Fibroblast of skin of back (primary cell): ENCODE results near the gene HOTAIR.

Source experiments
- DNase-seq: peaks from one replicate; pipeline ENCODE4 v3.0.0-alpha.2; 2013

HOTAIR gene

DNA sequence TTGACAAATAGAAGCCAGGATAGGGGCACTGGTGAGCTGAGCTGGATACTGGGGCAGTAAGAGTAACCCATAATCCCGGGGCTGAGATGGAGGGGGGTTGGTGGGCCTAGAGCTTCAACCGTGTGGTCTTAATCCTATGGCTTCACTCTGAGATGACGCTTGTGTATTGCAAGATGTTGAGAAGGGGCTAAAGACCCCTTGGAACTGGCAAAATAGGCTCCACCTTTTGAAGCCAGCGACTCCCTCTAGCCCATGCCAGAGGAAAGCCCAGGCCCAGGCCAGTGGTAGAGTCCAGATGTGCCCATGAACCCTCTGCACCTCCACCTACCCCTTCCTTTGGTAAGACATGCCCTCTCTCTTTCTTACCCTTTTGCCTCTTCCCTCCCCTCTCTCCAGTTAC, 15.4 kb downstream of the HOTAIR start:
- DNase-seq: no peak

DNA sequence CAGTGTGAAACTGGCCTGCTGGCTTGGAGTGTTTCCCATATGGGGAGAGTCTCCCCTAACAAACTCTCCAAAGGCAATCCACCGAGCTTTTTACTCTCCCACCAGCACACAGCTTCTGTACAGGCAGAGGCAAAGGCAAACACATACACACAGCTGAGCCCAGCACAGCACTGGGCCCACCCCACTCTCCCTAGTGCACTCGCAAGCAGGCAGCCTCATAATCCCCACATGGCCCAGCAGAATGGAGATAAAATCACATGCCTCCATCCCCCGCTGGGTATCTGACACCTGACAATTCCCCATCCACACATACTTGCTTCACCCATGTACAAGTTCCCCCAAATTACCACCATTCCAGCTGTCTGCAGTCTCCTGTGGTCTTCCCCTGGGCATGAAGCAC, 16.6 kb downstream of the HOTAIR start:
- DNase-seq: no peak

DNA sequence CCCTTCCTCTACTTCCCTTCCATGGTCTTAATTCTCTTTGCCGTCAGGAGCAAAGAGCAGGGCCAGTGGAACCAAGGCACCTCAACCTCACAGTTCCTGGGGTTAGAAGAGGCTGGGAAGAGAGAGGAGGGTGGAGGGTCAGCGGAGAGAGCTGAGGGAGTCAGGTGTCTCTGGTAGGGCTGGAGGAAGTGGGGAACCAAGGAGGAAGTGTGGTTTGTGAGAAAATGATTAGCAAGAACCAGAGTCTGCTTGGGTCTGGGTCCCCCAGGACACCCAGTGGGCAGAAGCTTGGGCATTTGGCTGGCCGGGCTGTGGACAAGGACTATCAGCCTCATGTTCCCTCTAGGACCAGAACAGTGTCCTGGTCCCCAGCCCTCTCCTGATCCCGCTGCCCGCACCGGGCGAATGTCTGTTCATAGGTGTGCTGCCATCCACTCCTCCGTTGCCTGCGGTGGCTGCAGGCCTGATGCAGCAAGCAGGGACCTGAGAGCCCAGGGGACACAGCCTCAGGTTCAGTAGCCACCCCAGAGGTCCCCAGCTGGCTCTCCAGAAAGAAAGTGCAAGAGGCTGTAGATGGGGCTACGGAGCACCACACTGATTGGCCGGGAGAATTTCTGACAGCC, 17.7 kb downstream of the HOTAIR start:
- DNase-seq: no peak

DNA sequence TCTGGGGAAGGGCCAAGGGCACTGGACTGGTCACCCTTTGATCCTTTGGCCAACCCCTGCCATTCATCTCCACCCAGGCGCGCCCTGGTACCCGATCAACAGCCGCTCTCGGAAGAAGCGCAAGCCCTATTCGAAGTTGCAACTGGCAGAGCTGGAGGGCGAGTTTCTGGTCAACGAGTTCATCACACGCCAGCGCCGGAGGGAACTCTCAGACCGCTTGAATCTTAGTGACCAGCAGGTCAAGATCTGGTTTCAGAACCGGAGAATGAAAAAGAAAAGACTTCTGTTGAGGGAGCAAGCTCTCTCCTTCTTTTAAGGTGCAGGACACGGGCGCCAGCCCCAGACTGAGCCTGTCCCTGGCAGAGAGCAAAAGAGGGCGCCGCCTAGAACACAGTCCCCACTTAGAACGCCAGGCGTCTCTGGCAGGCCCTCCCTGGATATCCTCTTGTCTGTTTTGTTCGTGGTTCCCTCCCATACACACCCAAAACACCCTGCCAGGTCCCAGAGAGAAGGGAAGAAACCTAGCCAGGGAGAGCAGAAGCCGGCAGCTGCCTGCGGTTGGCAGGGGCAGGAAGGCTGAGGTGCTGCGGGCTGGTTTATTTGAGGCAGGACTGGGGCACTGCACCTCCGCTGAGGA, 18.4 kb downstream of the HOTAIR start:
- no peak for DNase-seq

GRCh38 chr12:53955776-53956250, 18.9 kb downstream of the HOTAIR start:
- DNase-seq: no peak

- DNase-seq: no peak
These were observed 19.5 kb downstream of the HOTAIR start for GRCh38 chr12:53955036-53955775.

GRCh38 chr12:53954694-53955035, 20.1 kb downstream of the HOTAIR start, which contains the start of gene HOXC12:
TSS of gene HOXC12 (plus strand) at chr12:53954903. CDS start at chr12:53954930, 27 bp downstream.
- DNase-seq: no peak

- no peak for DNase-seq
These were observed 20.7 kb downstream of the HOTAIR start for GRCh38 chr12:53953831-53954693.

GRCh38 chr12:53952871-53953734, 21.7 kb downstream of the HOTAIR start:
- peak; percentile 36 for DNase-seq

GRCh38 chr12:53952335-53952694, 22.4 kb downstream of the HOTAIR start:
- DNase-seq: no peak

DNA sequence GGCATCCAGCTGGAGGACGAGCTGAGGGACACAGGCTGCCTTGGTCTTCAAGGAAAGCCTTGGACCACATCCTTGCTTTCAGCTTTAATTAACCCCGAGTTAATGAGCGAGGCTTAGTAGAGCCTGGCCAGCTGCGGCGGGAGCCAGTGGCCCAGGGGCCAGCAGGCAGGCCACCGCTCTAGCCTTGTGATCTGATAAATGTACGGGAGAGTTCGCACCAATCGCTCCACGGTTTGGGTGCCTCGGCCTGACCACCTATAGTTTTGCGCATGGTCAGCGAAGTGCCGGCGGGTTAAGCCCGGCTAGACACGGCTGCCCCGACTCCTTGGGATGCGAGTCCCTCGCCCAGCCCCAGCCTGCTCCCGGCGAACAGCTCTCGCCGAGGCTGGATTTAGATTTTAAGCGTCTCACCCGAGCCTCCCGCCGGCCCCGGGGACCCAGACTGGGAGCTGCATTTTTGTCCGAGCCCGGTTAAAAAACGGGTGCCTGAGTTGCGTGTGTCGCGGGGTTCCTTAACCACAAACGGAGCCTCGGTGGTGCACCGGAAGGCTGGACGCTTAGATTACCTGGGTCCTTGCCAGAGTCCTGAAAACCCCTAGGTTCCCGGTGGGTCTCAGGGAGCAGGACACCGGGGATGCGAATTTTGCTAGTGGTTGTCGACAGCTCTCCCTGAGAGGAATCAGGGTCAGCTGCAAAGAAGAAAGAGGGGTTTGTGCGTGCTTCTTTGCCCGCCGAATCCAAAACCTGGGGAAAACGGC, 23.0 kb downstream of the HOTAIR start:
- DNase-seq: no peak

GRCh38 chr12:53950789-53951576, 23.8 kb downstream of the HOTAIR start:
- DNase-seq: no peak

DNA sequence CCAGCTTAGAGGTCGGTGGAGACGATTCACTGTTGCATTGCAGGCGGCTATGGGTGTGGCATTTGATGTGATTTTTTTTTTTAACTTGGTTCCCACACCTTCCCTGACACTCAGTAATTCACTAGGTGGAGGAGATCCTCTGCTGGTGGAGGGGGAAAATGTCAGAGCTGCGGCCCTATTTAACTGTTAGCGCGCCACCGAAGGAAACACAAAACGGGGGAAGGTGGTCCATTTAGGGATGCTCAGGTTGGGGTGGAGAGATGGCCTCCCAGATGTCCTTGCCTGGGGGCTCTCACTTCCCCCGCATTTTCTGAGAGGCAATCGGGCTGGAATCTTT, 24.3 kb downstream of the HOTAIR start:
- no peak for DNase-seq

- DNase-seq: no peak
These were observed 24.9 kb downstream of the HOTAIR start for GRCh38 chr12:53949631-53950436.

DNA sequence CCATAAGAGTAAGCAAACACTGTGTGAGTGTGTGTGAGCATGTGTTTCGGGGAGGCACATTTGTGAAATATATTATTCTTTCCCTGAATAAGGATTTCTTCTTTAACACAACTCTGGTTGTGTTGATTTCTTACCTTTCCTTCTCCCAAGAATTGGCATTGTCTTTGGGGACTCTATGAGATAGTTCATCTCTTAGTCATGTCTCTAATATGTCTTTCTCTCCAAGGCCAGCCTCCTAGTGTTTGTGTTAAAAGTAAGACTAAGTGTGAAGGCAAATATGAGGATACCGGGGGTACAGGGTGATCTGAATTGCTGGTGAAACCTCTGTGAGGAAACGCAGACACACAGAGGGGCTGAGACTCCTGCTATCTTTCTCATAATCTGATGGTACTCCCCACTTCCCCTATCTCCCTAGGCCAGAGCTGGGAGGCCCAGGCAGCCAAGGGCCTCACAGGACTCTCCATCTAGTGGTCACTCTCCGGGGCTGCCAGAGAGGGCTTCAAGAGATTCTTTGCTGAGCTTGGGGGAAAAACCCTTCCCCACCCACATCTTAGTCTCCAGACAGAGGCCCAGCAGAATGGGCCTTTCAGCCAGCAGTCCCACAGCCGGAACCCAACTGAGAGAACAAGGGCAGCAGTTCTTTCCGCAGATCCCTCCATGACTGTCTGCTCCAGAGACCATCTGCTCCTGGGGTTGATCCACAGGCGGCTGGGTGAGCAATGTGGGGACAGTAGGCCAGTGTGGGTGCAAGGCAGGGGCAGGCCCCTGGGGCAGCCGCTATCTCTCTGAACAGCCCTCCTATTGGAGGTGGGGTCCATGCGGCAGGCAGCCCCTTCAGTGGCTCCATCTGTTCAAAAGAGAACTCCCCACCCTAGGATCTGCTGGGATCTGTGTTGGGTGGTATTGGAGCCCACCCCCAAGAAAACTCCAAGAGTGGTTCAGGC, 25.8 kb downstream of the HOTAIR start:
- no peak for DNase-seq

- DNase-seq: no peak
These were observed 27.0 kb downstream of the HOTAIR start for GRCh38 chr12:53947743-53948142.

- DNase-seq: no peak
These were observed 29.6 kb downstream of the HOTAIR start for GRCh38 chr12:53944907-53945847.
